HEK293 (cell line): Measurements from ENCODE around the gene PLD4.

Source experiments
- ZBTB21 ChIP-seq: fragments of 450-650 bp; formaldehyde crosslinking; IDR thresholded peaks from 2 replicates; pipeline ENCODE4 v1.5.1; 2017; ENCODE audit warnings: missing biosample characterization, missing genetic modification characterization
- ZNF121 ChIP-seq: fragments of 450-650 bp; formaldehyde crosslinking; IDR thresholded peaks from 2 replicates; pipeline ENCODE4 v1.5.1; 2016; ENCODE audit warnings: missing biosample characterization, missing genetic modification characterization
- ZNF174 ChIP-seq: fragments of 450-650 bp; formaldehyde crosslinking; IDR thresholded peaks from 2 replicates; pipeline ENCODE4 v1.5.0; 2017; ENCODE audit warnings: missing biosample characterization, mild to moderate bottlenecking, missing genetic modification characterization
- ZNF274 ChIP-seq, 2 experiments: fragments of 200-500 bp in 1 of 2; fragments of 450-650 bp in 1 of 2; sonication (Bioruptor generic) in 1 of 2; formaldehyde crosslinking in 1 of 2; IDR thresholded peaks; 2 replicates each; pipeline versions ENCODE4 v1.5.1 to v1.6.1; 2014 to 2016; ENCODE audit warnings: borderline replicate concordance in 1 of 2, inconsistent platforms in 1 of 2, low read length in 1 of 2, missing biosample characterization in 1 of 2, missing genetic modification characterization in 1 of 2
- ZNF292 ChIP-seq: fragments of 450-650 bp; formaldehyde crosslinking; IDR thresholded peaks from 2 replicates; pipeline ENCODE4 v1.5.1; 2016; ENCODE audit warnings: low read depth, missing biosample characterization, missing genetic modification characterization, borderline replicate concordance
- ZNF416 ChIP-seq: fragments of 450-650 bp; formaldehyde crosslinking; IDR thresholded peaks from 2 replicates; pipeline ENCODE4 v1.5.1; 2016; ENCODE audit warnings: missing biosample characterization, missing genetic modification characterization
- ZNF558 ChIP-seq: fragments of 450-650 bp; formaldehyde crosslinking; IDR thresholded peaks from 2 replicates; pipeline ENCODE4 v1.5.1; 2016; ENCODE audit warnings: missing biosample characterization, missing genetic modification characterization
- ZSCAN18 ChIP-seq: fragments of 450-650 bp; formaldehyde crosslinking; IDR thresholded peaks from 2 replicates; pipeline ENCODE4 v1.5.1; 2016; ENCODE audit warnings: missing biosample characterization, missing genetic modification characterization
- TF ChIP-seq, protein P1 (sequence below): fragments of 450-650 bp; formaldehyde crosslinking; IDR thresholded peaks from 2 replicates; pipeline ENCODE4 v1.5.1; 2016; ENCODE audit warnings: missing biosample characterization, missing genetic modification characterization

- no peak for TF ChIP-seq ZBTB21
- TF ChIP-seq ZNF558: no peak
- no peak for TF ChIP-seq ZNF416 (tag by site-specific recombination)
- no peak for TF ChIP-seq ZNF274 (IDR thresholded peaks at IDR 0.05; ENCODE audit: low read length)
- no peak for TF ChIP-seq ZNF274 (tag by site-specific recombination; IDR thresholded peaks at IDR 0.05; ENCODE audit: borderline replicate concordance)
- no peak for TF ChIP-seq ZNF292 (tag by site-specific recombination)
- TF ChIP-seq, protein P1, sequence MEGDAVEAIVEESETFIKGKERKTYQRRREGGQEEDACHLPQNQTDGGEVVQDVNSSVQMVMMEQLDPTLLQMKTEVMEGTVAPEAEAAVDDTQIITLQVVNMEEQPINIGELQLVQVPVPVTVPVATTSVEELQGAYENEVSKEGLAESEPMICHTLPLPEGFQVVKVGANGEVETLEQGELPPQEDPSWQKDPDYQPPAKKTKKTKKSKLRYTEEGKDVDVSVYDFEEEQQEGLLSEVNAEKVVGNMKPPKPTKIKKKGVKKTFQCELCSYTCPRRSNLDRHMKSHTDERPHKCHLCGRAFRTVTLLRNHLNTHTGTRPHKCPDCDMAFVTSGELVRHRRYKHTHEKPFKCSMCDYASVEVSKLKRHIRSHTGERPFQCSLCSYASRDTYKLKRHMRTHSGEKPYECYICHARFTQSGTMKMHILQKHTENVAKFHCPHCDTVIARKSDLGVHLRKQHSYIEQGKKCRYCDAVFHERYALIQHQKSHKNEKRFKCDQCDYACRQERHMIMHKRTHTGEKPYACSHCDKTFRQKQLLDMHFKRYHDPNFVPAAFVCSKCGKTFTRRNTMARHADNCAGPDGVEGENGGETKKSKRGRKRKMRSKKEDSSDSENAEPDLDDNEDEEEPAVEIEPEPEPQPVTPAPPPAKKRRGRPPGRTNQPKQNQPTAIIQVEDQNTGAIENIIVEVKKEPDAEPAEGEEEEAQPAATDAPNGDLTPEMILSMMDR (tag by site-specific recombination): no peak
- no peak for TF ChIP-seq ZNF121 (tag by site-specific recombination)
- TF ChIP-seq ZNF174 (tag by site-specific recombination): no peak
- no peak for TF ChIP-seq ZSCAN18 (tag by site-specific recombination)
These were observed 48.9 kb upstream of the PLD4 start for GRCh38 chr14:104875811-104876210.
